ENCODE measurements around the gene CHCHD6. TPM values are rescaled to one million over a fixed set of nuclear protein-coding genes. Genes with fewer than 3 reads are reported as not detected.

Gene CHCHD6
- total RNA-seq, 2 donors from 2014 or later: 9.3 to 13.2 TPM

GRCh38 chr3:126657901-126658300 lies 46.1 kb upstream of the CHCHD6 start:
- TF ChIP-seq, protein P1, sequence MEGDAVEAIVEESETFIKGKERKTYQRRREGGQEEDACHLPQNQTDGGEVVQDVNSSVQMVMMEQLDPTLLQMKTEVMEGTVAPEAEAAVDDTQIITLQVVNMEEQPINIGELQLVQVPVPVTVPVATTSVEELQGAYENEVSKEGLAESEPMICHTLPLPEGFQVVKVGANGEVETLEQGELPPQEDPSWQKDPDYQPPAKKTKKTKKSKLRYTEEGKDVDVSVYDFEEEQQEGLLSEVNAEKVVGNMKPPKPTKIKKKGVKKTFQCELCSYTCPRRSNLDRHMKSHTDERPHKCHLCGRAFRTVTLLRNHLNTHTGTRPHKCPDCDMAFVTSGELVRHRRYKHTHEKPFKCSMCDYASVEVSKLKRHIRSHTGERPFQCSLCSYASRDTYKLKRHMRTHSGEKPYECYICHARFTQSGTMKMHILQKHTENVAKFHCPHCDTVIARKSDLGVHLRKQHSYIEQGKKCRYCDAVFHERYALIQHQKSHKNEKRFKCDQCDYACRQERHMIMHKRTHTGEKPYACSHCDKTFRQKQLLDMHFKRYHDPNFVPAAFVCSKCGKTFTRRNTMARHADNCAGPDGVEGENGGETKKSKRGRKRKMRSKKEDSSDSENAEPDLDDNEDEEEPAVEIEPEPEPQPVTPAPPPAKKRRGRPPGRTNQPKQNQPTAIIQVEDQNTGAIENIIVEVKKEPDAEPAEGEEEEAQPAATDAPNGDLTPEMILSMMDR (IDR thresholded peaks at IDR 0.05): no peak
- Histone ChIP-seq H3K9me3 (no peaks in the 10 kb centered on the region), H3K27ac (no peak overlapping the region), H3K4me1 (no peaks in the 10 kb centered on the region), H3K27me3 (no peaks in the 10 kb centered on the region), H3K4me3 (no peak overlapping the region), H3K9ac (ENCODE audit: low read depth in 2 of 2, low read length in 2 of 2) (no peak overlapping the region), H3K36me3 (no peaks in the 10 kb centered on the region)
- intact Hi-C loops (cut with DNase I): loop anchor here (10.0 kb wide), 1 partner anchor 133 kb away; the partner anchor contains the start of gene CHST13
- DNase-seq: no peak

DNA sequence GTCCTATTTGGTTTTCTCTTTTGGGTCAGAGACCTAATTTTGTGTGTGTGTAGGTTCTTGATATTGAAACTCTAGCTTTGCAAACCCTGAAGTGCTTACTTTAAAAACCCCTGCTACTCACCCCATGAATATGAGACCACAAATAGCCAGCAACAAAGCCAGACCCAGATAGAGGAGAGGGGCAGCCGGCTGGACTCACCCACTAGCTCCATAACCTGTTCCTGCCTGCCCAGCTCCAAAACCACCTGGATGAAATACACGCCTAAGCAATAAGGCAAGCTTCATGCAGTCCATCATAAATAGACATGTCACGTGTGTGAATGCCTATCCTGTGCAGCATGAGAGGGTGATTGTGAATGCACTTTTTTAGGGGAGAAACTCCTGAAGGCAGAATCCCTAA lies 45.5 kb upstream of the CHCHD6 start:
- intact Hi-C loops (cut with DNase I): loop anchor here (10.0 kb wide), 1 partner anchor 134 kb away; the partner anchor contains the start of gene CHST13
- Histone ChIP-seq H3K27ac (no peak overlapping the region), H3K4me3 (no peak overlapping the region), H3K36me3 (no peaks in the 10 kb centered on the region), H3K9ac (ENCODE audit: low read depth in 2 of 2, low read length in 2 of 2) (no peak overlapping the region), H3K27me3 (no peaks in the 10 kb centered on the region), H3K9me3 (no peaks in the 10 kb centered on the region), H3K4me1 (no peaks in the 10 kb centered on the region)
- no peak for DNase-seq
- TF ChIP-seq, protein P1 (IDR thresholded peaks at IDR 0.05): no peak

DNA sequence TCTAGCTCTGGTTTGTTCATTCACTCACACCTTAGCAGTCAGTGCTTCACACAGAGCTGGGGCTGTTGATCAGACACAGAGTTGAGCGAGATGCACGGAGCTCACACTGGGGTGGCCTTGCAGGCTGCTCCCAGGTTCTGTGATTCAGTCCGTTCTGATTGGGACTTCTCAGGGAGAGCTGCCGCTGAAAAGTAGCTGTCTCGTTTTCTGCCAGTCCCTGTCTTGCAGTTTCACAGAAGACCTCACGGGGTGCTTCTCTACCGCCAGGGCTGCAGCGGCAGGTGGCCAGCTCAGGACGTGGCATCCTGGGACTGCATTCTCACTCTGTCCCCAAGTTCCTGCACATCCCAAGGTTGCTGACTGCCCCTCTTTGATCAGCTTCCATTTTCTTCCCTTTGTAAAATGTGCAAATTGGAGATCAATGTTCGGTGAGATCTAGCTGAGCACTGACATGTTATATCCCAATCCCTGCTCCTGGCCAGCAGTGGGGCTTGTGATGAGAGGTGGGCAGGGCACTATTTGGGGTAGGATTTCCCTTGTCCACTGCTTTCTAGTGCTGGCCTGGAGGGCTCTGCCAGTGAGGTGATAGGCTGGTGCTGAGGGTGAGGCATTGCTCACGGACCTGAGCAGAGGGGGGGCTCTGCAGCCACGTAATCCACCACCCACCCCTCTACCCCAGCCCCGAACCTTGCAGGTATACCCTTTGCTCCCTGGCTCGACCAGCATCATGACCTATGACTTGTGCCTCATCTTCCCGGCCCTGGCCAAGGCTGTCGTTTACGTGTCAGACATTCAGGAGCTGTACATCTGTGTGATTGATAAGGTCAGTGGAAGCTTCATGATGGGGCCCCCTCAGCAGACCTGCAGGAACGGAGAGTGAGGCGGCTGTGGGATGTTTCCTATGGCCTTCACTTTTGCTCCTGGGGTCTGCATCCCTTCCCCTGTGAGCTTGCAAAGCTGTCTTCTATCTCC lies 43.8 kb upstream of the CHCHD6 start:
- DNase-seq: no peak
- no peak overlapping the region for H3K9ac ChIP-seq (ENCODE audit: low read depth in 2 of 2, low read length in 2 of 2)
- no peaks in the 10 kb centered on the region for H3K36me3 ChIP-seq
- TF ChIP-seq, protein P1 (IDR thresholded peaks at IDR 0.05): no peak
- H3K27ac ChIP-seq: no peak overlapping the region
- H3K4me1 ChIP-seq: no peaks in the 10 kb centered on the region
- H3K9me3 ChIP-seq: no peaks in the 10 kb centered on the region
- H3K27me3 ChIP-seq: no peaks in the 10 kb centered on the region
- H3K4me3 ChIP-seq: no peak overlapping the region
- intact Hi-C loops (cut with DNase I): loop anchor here (10.0 kb wide), 1 partner anchor 135 kb away; the partner anchor contains the start of gene CHST13

- intact Hi-C loops (cut with DNase I): no loop called here
- Histone ChIP-seq H3K9ac (ENCODE audit: low read depth in 2 of 2, low read length in 2 of 2) (no peak overlapping the region), H3K27me3 (no peaks in the 10 kb centered on the region), H3K4me3 (no peak overlapping the region), H3K9me3 (no peaks in the 10 kb centered on the region), H3K27ac (no peak overlapping the region), H3K36me3 (no peaks in the 10 kb centered on the region), H3K4me1 (no peaks in the 10 kb centered on the region)
- TF ChIP-seq, protein P1 (IDR thresholded peaks at IDR 0.05): no peak
- no peak for DNase-seq
Measured at GRCh38 chr3:126661532-126662364, 42.3 kb upstream of the CHCHD6 start.

DNA sequence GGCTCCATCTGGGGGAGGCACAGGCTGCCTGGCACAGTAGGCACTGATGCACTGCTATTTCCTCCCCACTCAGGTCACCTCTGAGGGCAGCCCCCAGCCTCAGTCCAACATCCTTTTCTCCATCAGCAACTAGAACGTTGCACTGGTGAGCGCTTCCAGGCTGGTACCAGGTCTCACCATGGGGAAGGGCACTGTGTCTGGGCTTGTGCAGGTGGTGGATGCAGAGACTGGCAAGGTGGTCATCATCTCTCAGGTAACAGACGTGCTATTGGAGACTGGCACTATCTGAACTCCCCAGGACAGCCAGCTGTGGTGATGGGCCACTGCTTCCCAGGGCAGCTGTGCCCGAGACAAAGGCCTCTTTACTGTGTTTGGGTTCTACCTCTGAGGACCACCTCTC lies 40.8 kb upstream of the CHCHD6 start:
- Histone ChIP-seq H3K27me3 (no peaks in the 10 kb centered on the region), H3K9ac (ENCODE audit: low read depth in 2 of 2, low read length in 2 of 2) (no peak overlapping the region), H3K9me3 (no peaks in the 10 kb centered on the region), H3K4me1 (no peaks in the 10 kb centered on the region), H3K36me3 (no peaks in the 10 kb centered on the region), H3K27ac (no peak overlapping the region), H3K4me3 (no peak overlapping the region)
- TF ChIP-seq, protein P1 (IDR thresholded peaks at IDR 0.05): no peak
- intact Hi-C loops (cut with DNase I): no loop called here
- no peak for DNase-seq

Measured in colonic mucosa (tissue), 4 donors.